CD4-positive, alpha-beta T cell treated with Interleukin-1 beta for 1 hour (primary cell): ENCODE measurements around the gene ABCB8.
A peak's percentile ranks its signal among the peaks of the same experiment; 100 is the strongest.

Experiments
- DNase-seq, 2 donors: peaks; one replicate each; pipeline ENCODE4 v3.0.0-alpha.2; 2020 to 2022

Gene ABCB8

GRCh38 chr7:151059367-151060112 is 31.3 kb downstream of the ABCB8 start, which contains the start of gene SLC4A2:
Gene SLC4A2 (plus strand): TSS chr7:151059589. CDS start chr7:151061988, 2,399 bp downstream.
- peak; percentile 69 to 72 for DNase-seq

- DNase-seq = no peak
Observed at GRCh38 chr7:151060113-151060415, 31.8 kb downstream of the ABCB8 start.

- DNase-seq = no peak
Observed at GRCh38 chr7:151060416-151061212, 32.4 kb downstream of the ABCB8 start.

GRCh38 chr7:151061213-151062110 is 33.2 kb downstream of the ABCB8 start:
- no peak for DNase-seq

- no peak for DNase-seq
Observed at GRCh38 chr7:151062111-151062398, 33.8 kb downstream of the ABCB8 start.

- DNase-seq = no peak
Observed at GRCh38 chr7:151062399-151063211, 34.4 kb downstream of the ABCB8 start.

- DNase-seq = no peak
Observed at GRCh38 chr7:151063212-151063561, 34.9 kb downstream of the ABCB8 start.

- no peak for DNase-seq
Observed at GRCh38 chr7:151064454-151064853, 36.2 kb downstream of the ABCB8 start.

- no peak for DNase-seq
Observed at GRCh38 chr7:151064993-151065392, 36.7 kb downstream of the ABCB8 start.

- no peak for DNase-seq
Observed at GRCh38 chr7:151065516-151065915, 37.3 kb downstream of the ABCB8 start.

- DNase-seq = no peak
Observed at GRCh38 chr7:151066273-151066974, 38.2 kb downstream of the ABCB8 start.

GRCh38 chr7:151068069-151068773 is 40.0 kb downstream of the ABCB8 start:
- no peak for DNase-seq

- no peak for DNase-seq
Observed at GRCh38 chr7:151069841-151070573, 41.8 kb downstream of the ABCB8 start.

GRCh38 chr7:151070574-151070960 is 42.3 kb downstream of the ABCB8 start:
- no peak for DNase-seq

GRCh38 chr7:151071032-151071866 is 43.0 kb downstream of the ABCB8 start:
- DNase-seq = no peak

- DNase-seq = no peak
Observed at GRCh38 chr7:151073990-151074389, 45.7 kb downstream of the ABCB8 start.

GRCh38 chr7:151074817-151075661 is 46.8 kb downstream of the ABCB8 start:
- no peak for DNase-seq

GRCh38 chr7:151075662-151075971 is 47.4 kb downstream of the ABCB8 start:
- DNase-seq = no peak

GRCh38 chr7:151075978-151076426 is 47.8 kb downstream of the ABCB8 start:
- DNase-seq = no peak
